ENCODE data around the gene WDR20. TPM values are rescaled to one million over a fixed set of nuclear protein-coding genes. Genes with fewer than 3 reads are reported as not detected.

The WDR20 gene
- total RNA-seq, 1 experiment from 2014 or later: 23.8 TPM

GRCh38 chr14:102196902-102197230 is 57.2 kb downstream of the WDR20 start:
- H3K9me3 Mint-ChIP-seq (ENCODE audit: unreplicated experiment): no peaks in the 10 kb centered on the region
- BruUV-seq (replicated peaks): no TSS peak
- no peak overlapping the region for H3K4me3 Mint-ChIP-seq (ENCODE audit: unreplicated experiment)
- H3K27ac Mint-ChIP-seq (ENCODE audit: low read depth, unreplicated experiment): no peak overlapping the region
- TF ChIP-seq, protein P1, sequence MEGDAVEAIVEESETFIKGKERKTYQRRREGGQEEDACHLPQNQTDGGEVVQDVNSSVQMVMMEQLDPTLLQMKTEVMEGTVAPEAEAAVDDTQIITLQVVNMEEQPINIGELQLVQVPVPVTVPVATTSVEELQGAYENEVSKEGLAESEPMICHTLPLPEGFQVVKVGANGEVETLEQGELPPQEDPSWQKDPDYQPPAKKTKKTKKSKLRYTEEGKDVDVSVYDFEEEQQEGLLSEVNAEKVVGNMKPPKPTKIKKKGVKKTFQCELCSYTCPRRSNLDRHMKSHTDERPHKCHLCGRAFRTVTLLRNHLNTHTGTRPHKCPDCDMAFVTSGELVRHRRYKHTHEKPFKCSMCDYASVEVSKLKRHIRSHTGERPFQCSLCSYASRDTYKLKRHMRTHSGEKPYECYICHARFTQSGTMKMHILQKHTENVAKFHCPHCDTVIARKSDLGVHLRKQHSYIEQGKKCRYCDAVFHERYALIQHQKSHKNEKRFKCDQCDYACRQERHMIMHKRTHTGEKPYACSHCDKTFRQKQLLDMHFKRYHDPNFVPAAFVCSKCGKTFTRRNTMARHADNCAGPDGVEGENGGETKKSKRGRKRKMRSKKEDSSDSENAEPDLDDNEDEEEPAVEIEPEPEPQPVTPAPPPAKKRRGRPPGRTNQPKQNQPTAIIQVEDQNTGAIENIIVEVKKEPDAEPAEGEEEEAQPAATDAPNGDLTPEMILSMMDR (IDR thresholded peaks at IDR 0.05; ENCODE audit: unreplicated experiment): no peak
- H3K27me3 Mint-ChIP-seq (ENCODE audit: insufficient read depth, unreplicated experiment): no peaks in the 10 kb centered on the region
- H3K4me1 Mint-ChIP-seq (ENCODE audit: insufficient read depth, unreplicated experiment): no peaks in the 10 kb centered on the region
- ChIA-PET POLR2A (interaction anchor here (0.7 to 1.5 kb wide), 3 partner anchors 8 to 16 kb away, joined by 3 to 4 read pairs (median 3); no protein-coding TSS in a partner anchor), CTCF (no interaction called here)
- H3K36me3 Mint-ChIP-seq (ENCODE audit: insufficient read depth, unreplicated experiment): peaks cover 61% of the 10 kb centered on the region
- DNase-seq (ENCODE audit: unreplicated experiment): no peak
- intact Hi-C loops (cut with micrococcal nuclease): no loop called here

GRCh38 chr14:102197317-102197853 is 57.7 kb downstream of the WDR20 start:
- no peak overlapping the region for H3K27ac Mint-ChIP-seq (ENCODE audit: low read depth, unreplicated experiment)

GRCh38 chr14:102200690-102201352 is 61.1 kb downstream of the WDR20 start:
- DNase-seq (ENCODE audit: unreplicated experiment): no peak
- H3K9me3 Mint-ChIP-seq (ENCODE audit: unreplicated experiment): no peaks in the 10 kb centered on the region
- no peaks in the 10 kb centered on the region for H3K4me1 Mint-ChIP-seq (ENCODE audit: insufficient read depth, unreplicated experiment)
- no peak overlapping the region for H3K4me3 Mint-ChIP-seq (ENCODE audit: unreplicated experiment)
- BruUV-seq (replicated peaks): no TSS peak
- peak overlapping the region; percentile 32 for H3K27ac Mint-ChIP-seq (ENCODE audit: low read depth, unreplicated experiment)
- intact Hi-C loops (cut with micrococcal nuclease): no loop called here
- ChIA-PET CTCF (no interaction called here), POLR2A (no interaction called here)
- H3K27me3 Mint-ChIP-seq (ENCODE audit: insufficient read depth, unreplicated experiment): no peaks in the 10 kb centered on the region
- H3K36me3 Mint-ChIP-seq (ENCODE audit: insufficient read depth, unreplicated experiment): peaks cover 71% of the 10 kb centered on the region
- TF ChIP-seq, protein P1 (IDR thresholded peaks at IDR 0.05; ENCODE audit: unreplicated experiment): no peak

More at GRCh38 chr14:102197317-102197853, 57.7 kb downstream of the WDR20 start:
- CTCF ChIA-PET: no interaction called here
- H3K9me3 Mint-ChIP-seq (ENCODE audit: unreplicated experiment): no peaks in the 10 kb centered on the region
- H3K27me3 Mint-ChIP-seq (ENCODE audit: insufficient read depth, unreplicated experiment): no peaks in the 10 kb centered on the region
- no TSS peak for BruUV-seq (replicated peaks)
- H3K4me1 Mint-ChIP-seq (ENCODE audit: insufficient read depth, unreplicated experiment): no peaks in the 10 kb centered on the region
- TF ChIP-seq, protein P1 (IDR thresholded peaks at IDR 0.05; ENCODE audit: unreplicated experiment): no peak
- no peak overlapping the region for H3K4me3 Mint-ChIP-seq (ENCODE audit: unreplicated experiment)
- POLR2A ChIA-PET: interaction anchor here (0.7 to 1.5 kb wide), 3 partner anchors 9 to 16 kb away, joined by 3 to 4 read pairs (median 3); no protein-coding TSS in a partner anchor
- peaks cover 62% of the 10 kb centered on the region for H3K36me3 Mint-ChIP-seq (ENCODE audit: insufficient read depth, unreplicated experiment)
- intact Hi-C loops (cut with micrococcal nuclease): no loop called here
- no peak for DNase-seq (ENCODE audit: unreplicated experiment)

DNA sequence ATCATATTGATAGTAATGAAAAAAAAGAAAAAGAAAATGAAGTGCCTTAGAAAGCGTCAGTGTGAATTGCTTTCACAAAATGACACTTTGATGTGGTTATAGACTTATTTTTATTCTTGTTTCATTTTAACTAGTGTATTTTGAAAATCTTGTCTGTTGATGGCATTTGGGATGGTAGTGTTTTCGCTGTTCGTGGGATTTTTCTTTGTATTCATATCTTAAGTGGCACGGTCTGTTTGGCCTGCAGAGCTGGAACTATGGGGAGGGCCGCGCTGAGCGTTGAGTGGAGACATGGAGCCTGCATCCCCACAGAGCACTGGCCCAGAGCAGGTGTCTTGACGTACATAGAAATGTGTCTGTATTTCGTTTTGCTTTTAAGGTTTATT is 61.6 kb downstream of the WDR20 start:
- POLR2A ChIA-PET: no interaction called here
- H3K27me3 Mint-ChIP-seq (ENCODE audit: insufficient read depth, unreplicated experiment): no peaks in the 10 kb centered on the region
- H3K9me3 Mint-ChIP-seq (ENCODE audit: unreplicated experiment): no peaks in the 10 kb centered on the region
- BruUV-seq (replicated peaks): no TSS peak
- DNase-seq (ENCODE audit: unreplicated experiment): no peak
- peaks cover 67% of the 10 kb centered on the region for H3K36me3 Mint-ChIP-seq (ENCODE audit: insufficient read depth, unreplicated experiment)
- no peak overlapping the region for H3K4me3 Mint-ChIP-seq (ENCODE audit: unreplicated experiment)
- no peaks in the 10 kb centered on the region for H3K4me1 Mint-ChIP-seq (ENCODE audit: insufficient read depth, unreplicated experiment)
- H3K27ac Mint-ChIP-seq (ENCODE audit: low read depth, unreplicated experiment): peak overlapping the region; percentile 32
- TF ChIP-seq, protein P1 (IDR thresholded peaks at IDR 0.05; ENCODE audit: unreplicated experiment): no peak
- intact Hi-C loops (cut with micrococcal nuclease): no loop called here
- CTCF ChIA-PET: no interaction called here

Measured in MCF 10A (cell line).